Prostate gland (tissue), 2 donors: ENCODE data around the gene BMERB1. TPM values are rescaled to one million over a fixed set of nuclear protein-coding genes. Genes with fewer than 3 reads are reported as not detected.
A peak's percentile ranks its signal among the peaks of the same experiment; 100 is the strongest.
"Not testable (repeated sequence)": the region's sequence is repeated elsewhere in the genome, so short reads cannot be mapped to it uniquely, and the experiment has no call there.

ENCODE experiments used
- DNase-seq: peaks from one replicate; pipeline ENCODE4 v3.0.0-alpha.2; 2019; ENCODE audit warnings: low spot score
- H3K27ac ChIP-seq, 2 donors: fragments of 200-600 bp; sonication (generic); 2 replicates each; pipeline ENCODE4 v1.5.1; 2017 to 2019
- H3K27me3 ChIP-seq: fragments of 200-600 bp; sonication (generic); replicated peaks from 2 replicates; pipeline ENCODE4 v1.5.1; 2019; ENCODE audit not compliant: insufficient read depth
- H3K36me3 ChIP-seq, 2 donors: fragments of 200-600 bp; sonication (generic); 1 replicate in 1 of 2; 2 replicates in 1 of 2; pipeline versions ENCODE4 v1.5.1 to v1.8.1; 2017 to 2019
- H3K4me1 ChIP-seq: fragments of 200-600 bp; sonication (generic); replicated peaks from 2 replicates; pipeline ENCODE4 v1.5.1; 2019
- H3K4me3 ChIP-seq, 2 donors: fragments of 200-600 bp; sonication (generic); 2 replicates each; pipeline ENCODE4 v1.5.1; 2017 to 2019
- H3K9me3 ChIP-seq: fragments of 200-600 bp; sonication (generic); 2 replicates; pipeline ENCODE4 v1.5.1; 2017
- CTCF ChIP-seq, 4 experiments: fragments of 200-600 bp in 2 of 4; fragments of 450-650 bp in 2 of 4; sonication (generic) in 2 of 4; IDR thresholded peaks; 1 replicate in 3 of 4; 2 replicates in 1 of 4; pipeline ENCODE4 v1.5.1; 2016 to 2019; ENCODE audit warnings: antibody characterized with exemption in 4 of 4, mild to moderate bottlenecking in 2 of 4, moderate library complexity in 2 of 4
- POLR2A ChIP-seq: fragments of 450-650 bp; IDR thresholded peaks from one replicate; pipeline ENCODE4 v1.6.1; 2016; ENCODE audit warnings: antibody characterized with exemption, mild to moderate bottlenecking
- POLR2AphosphoS5 ChIP-seq: sonication (generic); formaldehyde crosslinking; IDR thresholded peaks from one replicate; pipeline ENCODE4 v1.6.1; 2017; ENCODE audit warnings: antibody characterized with exemption
- WGBS: methylation state at CpG from one replicate; pipeline ENCODE4 v1.1.5; 2018; 5-methylcytosine and 5-hydroxymethylcytosine counted together
- intact Hi-C: fragments of 100-400 bp; cut with DNase I; formaldehyde crosslinking; loops from one replicate; pipeline ENCODE4 v1.14.2; 2022
- total RNA-seq, 2 donors: library from RNA; depleted of rRNA; stranded (reverse); fragments of >200 nt; gene quantifications; one replicate each; pipeline ENCODE4 v1.1.0, GENCODE V29; 2016

The BMERB1 gene
- total RNA-seq, 2 donors from 2014 or later, result 49.1 to 51.1 TPM

GRCh38 chr16:15466131-15466530 is 31.7 kb downstream of the BMERB1 start:
- no peaks in the 10 kb centered on the region for H3K27me3 ChIP-seq
- TF ChIP-seq POLR2A (no peak), CTCF (IDR thresholded peaks at IDR 0.05) (no peak), POLR2AphosphoS5 (no peak)
- no peaks in the 10 kb centered on the region for H3K36me3 ChIP-seq
- no peak overlapping the region for H3K4me3 ChIP-seq
- no peak for DNase-seq
- no peaks in the 10 kb centered on the region for H3K4me1 ChIP-seq
- intact Hi-C loops, result no loop called here
- no peaks in the 10 kb centered on the region for H3K9me3 ChIP-seq
- no peak overlapping the region for H3K27ac ChIP-seq
- WGBS, result 63% methylated on average over 2 of the region's 2 CpGs

GRCh38 chr16:15466886-15467781 is 32.7 kb downstream of the BMERB1 start:
- Histone ChIP-seq H3K4me1 (no peaks in the 10 kb centered on the region), H3K27ac (no peak overlapping the region), H3K36me3 (no peaks in the 10 kb centered on the region), H3K27me3 (no peaks in the 10 kb centered on the region), H3K9me3 (no peaks in the 10 kb centered on the region), H3K4me3 (no peak overlapping the region)
- DNase-seq, result no peak
- intact Hi-C loops, result no loop called here
- TF ChIP-seq CTCF (IDR thresholded peaks at IDR 0.05) (peak in 3 of 4 experiments; percentile 18 to 52 (median 27)), POLR2A (no peak), POLR2AphosphoS5 (no peak)
- 66% methylated on average over 3 of the region's 3 CpGs for WGBS

GRCh38 chr16:15476971-15477370 is 42.6 kb downstream of the BMERB1 start:
- H3K36me3 ChIP-seq, H3K4me3 ChIP-seq, intact Hi-C loops, H3K27me3 ChIP-seq, H3K27ac ChIP-seq, H3K9me3 ChIP-seq, DNase-seq, H3K4me1 ChIP-seq: not testable (repeated sequence)
- 85% methylated on average over 4 of the region's 4 CpGs for WGBS

GRCh38 chr16:15477802-15478201 is 43.4 kb downstream of the BMERB1 start:
- no peaks in the 10 kb centered on the region for H3K4me1 ChIP-seq
- no peaks in the 10 kb centered on the region for H3K36me3 ChIP-seq
- H3K27ac ChIP-seq, result no peak overlapping the region
- no peaks in the 10 kb centered on the region for H3K27me3 ChIP-seq
- 77% methylated on average over 2 of the region's 2 CpGs for WGBS
- intact Hi-C loops, result no loop called here
- H3K9me3 ChIP-seq, result no peaks in the 10 kb centered on the region
- DNase-seq, result no peak
- TF ChIP-seq POLR2A, result no peak
- no peak for TF ChIP-seq CTCF (IDR thresholded peaks at IDR 0.05)
- TF ChIP-seq POLR2AphosphoS5, result no peak
- H3K4me3 ChIP-seq, result no peak overlapping the region

GRCh38 chr16:15482068-15482747 is 47.8 kb downstream of the BMERB1 start:
- Histone ChIP-seq H3K4me1 (no peaks in the 10 kb centered on the region), H3K27ac (no peak overlapping the region), H3K36me3 (no peaks in the 10 kb centered on the region), H3K27me3 (no peaks in the 10 kb centered on the region), H3K9me3 (no peaks in the 10 kb centered on the region), H3K4me3 (no peak overlapping the region)
- DNase-seq, result peak; percentile 4
- intact Hi-C loops, result loop anchor here (5.0 kb wide), 1 partner anchor 45 kb away; no protein-coding TSS in a partner anchor
- WGBS, result 60% methylated on average over 3 of the region's 3 CpGs
- no peak for TF ChIP-seq CTCF (IDR thresholded peaks at IDR 0.05)
- no peak for TF ChIP-seq POLR2AphosphoS5
- no peak for TF ChIP-seq POLR2A
